IMR-90 (cell line): ENCODE data around the gene RALA. TPM values are rescaled to one million over a fixed set of nuclear protein-coding genes. Genes with fewer than 3 reads are reported as not detected.

Experiments
- ATAC-seq: fragments of 200-7000 bp; cut with Tn5 transposase; 2 replicates; pipeline ENCODE4 v1.9.1; 2020; ENCODE audit warnings: low read depth, mild to moderate bottlenecking, moderate library complexity
- BruUV-seq: library from RNA; stranded (reverse); fragments of 400-500 nt; replicated peaks from 2 replicates; lab custom pipeline; 2021; lab: Mats Ljungman, UMichigan
- CTCF ChIA-PET: fragments of 300-600 bp; formaldehyde crosslinking; extraction: SDS; loops from one replicate; lab custom pipeline; 2021; ENCODE audit warnings: antibody characterized with exemption; lab: Yijun Ruan, JAX
- POLR2A ChIA-PET: fragments of 300-600 bp; sonication (Branson Sonifier 250); formaldehyde crosslinking; loops from one replicate; lab custom pipeline; 2022; ENCODE audit warnings: antibody characterized with exemption; ENCODE audit not compliant: unreplicated experiment; lab: Charles Lee
- DNase-seq: peaks from one replicate; pipeline ENCODE4 v3.0.0; 2013
- H2AFZ ChIP-seq: replicated peaks from 2 replicates; pipeline ENCODE3; 2013; ENCODE audit warnings: low read length, mild to moderate bottlenecking; ENCODE audit not compliant: poor library complexity
- H2AK5ac ChIP-seq: 2 replicates; pipeline ENCODE4 v1.6.1; 2013; ENCODE audit warnings: low read depth, low read length, inconsistent platforms
- H2AK9ac ChIP-seq: replicated peaks from 2 replicates; pipeline ENCODE3; 2013; ENCODE audit warnings: mild to moderate bottlenecking, low read depth, low read length, moderate library complexity; ENCODE audit not compliant: poor library complexity
- H2BK120ac ChIP-seq: 2 replicates; pipeline ENCODE4 v1.6.1; 2013; ENCODE audit warnings: low read depth, low read length, inconsistent platforms
- H2BK15ac ChIP-seq: 3 replicates; pipeline ENCODE4 v1.6.1; 2013; ENCODE audit warnings: low read depth, low read length, inconsistent platforms
- H2BK20ac ChIP-seq: 2 replicates; pipeline ENCODE4 v1.6.1; 2013; ENCODE audit warnings: low read depth, mild to moderate bottlenecking, inconsistent platforms, low read length, moderate library complexity
- H2BK5ac ChIP-seq: 2 replicates; pipeline ENCODE4 v1.6.1; 2013; ENCODE audit warnings: mild to moderate bottlenecking, low read depth, low read length, inconsistent platforms; ENCODE audit not compliant: poor library complexity, severe bottlenecking
- H3K14ac ChIP-seq: replicated peaks from 2 replicates; pipeline ENCODE4 v1.6.1; 2013; ENCODE audit warnings: low read depth, low read length, inconsistent platforms
- H3K18ac ChIP-seq: 2 replicates; pipeline ENCODE4 v1.6.1; 2013; ENCODE audit warnings: low read depth, low read length, control low read depth
- H3K23ac ChIP-seq: 2 replicates; pipeline ENCODE4 v1.6.1; 2013; ENCODE audit warnings: low read depth, low read length, inconsistent platforms
- H3K27ac ChIP-seq: 2 replicates; pipeline ENCODE4 v1.5.1; 2013; ENCODE audit warnings: mild to moderate bottlenecking, control low read depth, low read length; ENCODE audit not compliant: insufficient read depth
- H3K27me3 ChIP-seq: 2 replicates; pipeline ENCODE4 v1.6.1; 2013; ENCODE audit warnings: low read length; ENCODE audit not compliant: control insufficient read depth, insufficient read depth
- H3K36me3 ChIP-seq: 2 replicates; pipeline ENCODE4 v1.6.1; 2013; ENCODE audit warnings: low read length, mixed read lengths; ENCODE audit not compliant: control insufficient read depth, insufficient read depth
- H3K4ac ChIP-seq: 2 replicates; pipeline ENCODE4 v1.6.1; 2013; ENCODE audit warnings: low read depth, low read length, inconsistent platforms
- H3K4me1 ChIP-seq: 2 replicates; pipeline ENCODE4 v1.6.1; 2013; ENCODE audit warnings: low read length, mixed read lengths; ENCODE audit not compliant: control insufficient read depth, insufficient read depth
- H3K4me2 ChIP-seq: 2 replicates; pipeline ENCODE4 v1.6.1; 2013; ENCODE audit warnings: low read depth, mild to moderate bottlenecking, control low read depth, low read length, moderate library complexity
- H3K4me3 ChIP-seq: 2 replicates; pipeline ENCODE4 v1.5.1; 2013; ENCODE audit warnings: low read depth, mild to moderate bottlenecking, control low read depth, low read length, moderate library complexity; ENCODE audit not compliant: insufficient read depth
- H3K56ac ChIP-seq: 2 replicates; pipeline ENCODE4 v1.6.1; 2013; ENCODE audit warnings: low read length, inconsistent platforms; ENCODE audit not compliant: insufficient read depth; ENCODE audit errors: extremely low read depth
- H3K79me1 ChIP-seq, 2 experiments: 2 replicates each; pipeline ENCODE4 v1.6.1; 2013; ENCODE audit warnings: low read length in 2 of 2, inconsistent platforms in 1 of 2, low read depth in 1 of 2
- H3K9ac ChIP-seq: 2 replicates; pipeline ENCODE4 v1.6.1; 2013; ENCODE audit warnings: low read depth, low read length, control low read depth
- H3K9me1 ChIP-seq: 2 replicates; pipeline ENCODE4 v1.6.1; 2013; ENCODE audit warnings: low read length, inconsistent platforms; ENCODE audit not compliant: insufficient read depth
- H3K9me3 ChIP-seq: 2 replicates; pipeline ENCODE4 v1.6.1; 2013; ENCODE audit warnings: low read length; ENCODE audit not compliant: control insufficient read depth, insufficient read depth
- H4K20me1 ChIP-seq: 2 replicates; pipeline ENCODE4 v1.6.1; 2013; ENCODE audit warnings: low read length, inconsistent platforms; ENCODE audit not compliant: insufficient read depth
- H4K5ac ChIP-seq: 2 replicates; pipeline ENCODE4 v1.6.1; 2013; ENCODE audit warnings: mild to moderate bottlenecking, low read depth, low read length, control low read depth
- H4K8ac ChIP-seq, 2 experiments: 2 replicates each; pipeline ENCODE4 v1.6.1; 2013; ENCODE audit warnings: low read depth in 2 of 2, low read length in 2 of 2, control low read depth in 1 of 2, inconsistent platforms in 1 of 2
- H4K91ac ChIP-seq: 2 replicates; pipeline ENCODE4 v1.6.1; 2013; ENCODE audit warnings: low read depth, low read length, inconsistent platforms; ENCODE audit not compliant: insufficient read depth
- CEBPB ChIP-seq: IDR thresholded peaks from 2 replicates; pipeline ENCODE4 v1.6.1; 2012; ENCODE audit warnings: low read depth, low read length, improper control_type of control experiment
- CHD1 ChIP-seq: IDR thresholded peaks from 2 replicates; pipeline ENCODE4 v1.6.1; 2012; ENCODE audit warnings: low read depth, low read length, improper control_type of control experiment
- CTCF ChIP-seq: conservative IDR thresholded peaks from 2 replicates; pipeline ENCODE4 v1.5.1; 2012; ENCODE audit warnings: mild to moderate bottlenecking, low read depth, low read length, improper control_type of control experiment
- FOS ChIP-seq: fragments of 150-350 bp; IDR thresholded peaks from 2 replicates; pipeline ENCODE4 v1.6.1; 2016; ENCODE audit warnings: low read depth, low read length
- MAZ ChIP-seq: IDR thresholded peaks from 2 replicates; pipeline ENCODE4 v1.6.1; 2012; ENCODE audit warnings: low read depth, mild to moderate bottlenecking, low read length, improper control_type of control experiment, moderate library complexity, borderline replicate concordance
- MXI1 ChIP-seq: IDR thresholded peaks from 2 replicates; pipeline ENCODE4 v1.6.1; 2012; ENCODE audit warnings: low read depth, mild to moderate bottlenecking, low read length, moderate library complexity, borderline replicate concordance
- SMC3 ChIP-seq: fragments of 150-350 bp; IDR thresholded peaks from 2 replicates; pipeline ENCODE4 v1.6.1; 2016; ENCODE audit warnings: low read depth, mild to moderate bottlenecking, antibody characterized with exemption, low read length, moderate library complexity
- WGBS, 2 experiments: methylation state at CpG; one replicate each; pipeline versions ENCODE4 v1.1.5 to v1.1.7; 2013; ENCODE audit warnings: missing lambda C conversion rate in 2 of 2; ENCODE audit not compliant: insufficient read length in 1 of 2; ENCODE audit errors: extremely low coverage in 2 of 2; 5-methylcytosine and 5-hydroxymethylcytosine counted together
- dilution Hi-C: fragments of 300-500 bp; cut with HindIII; formaldehyde crosslinking; loops from one replicate; pipeline ENCODE4 v1.14.3; 2018; ENCODE audit warnings: low sequenced_read_pairs; ENCODE audit not compliant: unreplicated experiment
- in situ Hi-C: fragments of 300-500 bp; cut with MboI; formaldehyde crosslinking; loops from 3 replicates; pipeline ENCODE4 v1.14.3; 2019; ENCODE audit warnings: low sequenced_read_pairs, inconsistent platforms, mixed read lengths
- intact Hi-C: fragments of 100-400 bp; cut with micrococcal nuclease; formaldehyde crosslinking; loops from 2 replicates; pipeline ENCODE4 v1.10.0; 2022
- polyA plus RNA-seq, 3 experiments: library from polyadenylated mRNA; depleted of rRNA; stranded (reverse); fragments of >200 nt; gene quantifications; 2 replicates each; pipeline ENCODE4 v1.2.3, GENCODE V29; 2012; ENCODE audit warnings: low replicate concordance in 1 of 3
- total RNA-seq: library from RNA; depleted of rRNA; stranded (reverse); fragments of >200 nt; gene quantifications from 2 replicates; pipeline ENCODE4 v1.2.3, GENCODE V29; 2012
- TF ChIP-seq, protein P1 (sequence below): fragments of 150-350 bp; IDR thresholded peaks from 2 replicates; pipeline ENCODE4 v1.6.1; 2017; ENCODE audit warnings: mild to moderate bottlenecking, antibody characterized with exemption, low read length, low read depth

The RALA gene
- total and polyA plus RNA-seq, 2 of the 4 experiments (the other 2 are of a cell fraction), result 7.7 to 20.5 TPM

GRCh38 chr7:39703144-39703543 lies 79.8 kb downstream of the RALA start:
- no peak overlapping the region for H4K5ac ChIP-seq
- H3K56ac ChIP-seq, result no peak overlapping the region
- no peaks in the 10 kb centered on the region for H3K9me3 ChIP-seq
- in situ Hi-C loops, result no loop called here
- H3K36me3 ChIP-seq, result peaks cover 17% of the 10 kb centered on the region; the same call in 1 of the 2 replicates
- intact Hi-C loops, result no loop called here
- H3K9me1 ChIP-seq, result peaks cover 4% of the 10 kb centered on the region; the same call in 1 of the 2 replicates
- ChIA-PET POLR2A (no interaction called here), CTCF (no interaction called here)
- dilution Hi-C loops, result no loop called here
- H3K23ac ChIP-seq, result no peak overlapping the region
- no CpG with 5 or more reads among the region's 5 CpGs for WGBS, 2 experiments
- no peak overlapping the region for H3K4ac ChIP-seq
- no peak overlapping the region for H3K4me3 ChIP-seq
- ATAC-seq, result no peak
- no peak overlapping the region for H3K4me2 ChIP-seq
- H2AK9ac ChIP-seq, result no peak overlapping the region
- BruUV-seq, result no TSS peak
- H2BK120ac ChIP-seq, result no peak overlapping the region; the same call in 1 of the 2 replicates
- H3K27me3 ChIP-seq, result no peaks in the 10 kb centered on the region
- TF ChIP-seq CTCF, result peak; percentile 21; the same call in 1 of the 2 replicates
- TF ChIP-seq CHD1, result no peak
- TF ChIP-seq, protein P1, sequence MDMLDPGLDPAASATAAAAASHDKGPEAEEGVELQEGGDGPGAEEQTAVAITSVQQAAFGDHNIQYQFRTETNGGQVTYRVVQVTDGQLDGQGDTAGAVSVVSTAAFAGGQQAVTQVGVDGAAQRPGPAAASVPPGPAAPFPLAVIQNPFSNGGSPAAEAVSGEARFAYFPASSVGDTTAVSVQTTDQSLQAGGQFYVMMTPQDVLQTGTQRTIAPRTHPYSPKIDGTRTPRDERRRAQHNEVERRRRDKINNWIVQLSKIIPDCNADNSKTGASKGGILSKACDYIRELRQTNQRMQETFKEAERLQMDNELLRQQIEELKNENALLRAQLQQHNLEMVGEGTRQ, result no peak
- no peak for TF ChIP-seq MAZ
- TF ChIP-seq MXI1, result no peak
- no peak for TF ChIP-seq CEBPB
- no peak for TF ChIP-seq FOS
- no peak for TF ChIP-seq SMC3
- H3K18ac ChIP-seq, result no peak overlapping the region
- no peak overlapping the region for H2BK15ac ChIP-seq
- peak overlapping the region; percentile 3; the same call in 1 of the 2 replicates for H2BK20ac ChIP-seq
- no peak overlapping the region for H3K27ac ChIP-seq
- H4K8ac ChIP-seq, result no peak overlapping the region
- peak; percentile 27 for DNase-seq
- no peak overlapping the region for H3K9ac ChIP-seq
- no peak overlapping the region for H2BK5ac ChIP-seq
- no peak overlapping the region for H2AK5ac ChIP-seq
- peaks cover 35 to 37% of the 10 kb centered on the region in 2 experiments for H3K79me1 ChIP-seq
- peaks cover 8% of the 10 kb centered on the region for H3K4me1 ChIP-seq
- H3K14ac ChIP-seq, result no peak overlapping the region
- H4K91ac ChIP-seq, result no peak overlapping the region
- H4K20me1 ChIP-seq, result no peaks in the 10 kb centered on the region
- H2AFZ ChIP-seq, result no peak overlapping the region
